ENCODE data around the gene RBBP8NL. TPM values are rescaled to one million over a fixed set of nuclear protein-coding genes. Genes with fewer than 3 reads are reported as not detected.

RBBP8NL gene
- total and polyA plus RNA-seq, 2 donors (not counting 3 experiments of a cell fraction or from before 2014, with no cell fraction given): not detected

DNA sequence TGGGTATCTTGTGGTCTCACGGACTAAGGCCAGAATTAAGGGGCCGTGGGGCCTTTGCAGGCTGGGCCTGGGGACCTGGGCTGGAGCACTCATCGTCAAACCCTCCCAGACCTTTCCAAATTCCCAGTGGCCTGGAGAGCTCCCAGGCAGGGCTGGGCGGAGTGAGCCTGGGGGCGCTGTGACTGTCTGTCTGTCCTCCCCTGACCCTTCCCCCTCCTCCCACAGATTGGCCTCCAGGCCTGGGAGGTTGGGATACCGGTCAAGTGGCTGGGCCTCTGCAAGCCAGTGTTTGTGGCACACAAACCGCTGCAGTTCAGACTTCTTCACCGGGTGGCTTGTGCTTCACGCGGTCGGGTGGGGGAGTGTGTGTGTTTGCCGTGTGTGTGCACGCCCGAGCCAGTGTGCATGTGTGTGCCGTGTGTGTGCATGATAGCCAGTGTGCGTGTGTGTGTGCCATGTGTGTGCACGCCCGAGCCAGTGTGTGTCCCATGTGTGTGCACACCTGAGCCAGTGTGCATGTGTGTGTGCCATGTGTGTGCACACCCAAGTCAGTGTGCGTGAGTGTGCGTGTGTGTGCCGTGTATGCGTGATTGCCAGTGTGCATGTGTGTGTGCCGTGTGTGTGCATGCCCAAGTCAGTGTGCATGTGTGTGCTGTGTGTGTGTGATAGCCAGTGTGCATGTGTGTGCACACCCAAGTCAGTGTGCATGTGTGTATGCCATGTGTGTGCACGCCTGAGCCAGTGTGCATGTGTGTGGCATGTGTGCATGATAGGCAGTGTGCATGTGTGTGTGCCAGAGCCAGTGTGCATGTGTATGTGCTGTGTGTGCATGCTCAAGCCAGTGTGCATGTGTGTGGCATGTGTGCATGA, 6.3 kb downstream of the RBBP8NL start:
- FAIRE-seq (no peak), DNase-seq (ENCODE audit: low read depth, low spot score) (no peak)
- Histone ChIP-seq H3K27ac (ENCODE audit: insufficient read depth, low read depth, low read length) (no peak overlapping the region), H3K36me3 (ENCODE audit: control insufficient read depth in 2 of 2, extremely low read depth in 1 of 2, insufficient read depth in 2 of 2, low read length in 2 of 2) (no peaks in the 10 kb centered on the region), H2AFZ (ENCODE audit: low read depth, low read length) (no peak overlapping the region), H3K4me3 (replicated peaks in 1 of 3; ENCODE audit: insufficient read depth in 1 of 3, low read depth in 1 of 3, low read length in 3 of 3) (no peak overlapping the region), H3K9me1 (replicated peaks; ENCODE audit: control insufficient read depth, extremely low read depth, insufficient read depth, low read length) (no peaks in the 10 kb centered on the region), H3K27me3 (ENCODE audit: control insufficient read depth in 2 of 2, insufficient read depth in 2 of 2, low read length in 2 of 2) (no peaks in the 10 kb centered on the region), H3K4me1 (ENCODE audit: control insufficient read depth, extremely low read depth, insufficient read depth, low read length) (no peaks in the 10 kb centered on the region), H3K79me2 (ENCODE audit: control insufficient read depth, insufficient read depth, low read length) (no peaks in the 10 kb centered on the region), H3K4me2 (ENCODE audit: insufficient read depth, low read length) (no peak overlapping the region), H3K9ac (replicated peaks; ENCODE audit: extremely low read depth, insufficient read depth, low read length) (no peak overlapping the region), H3K9me3 (replicated peaks; ENCODE audit: control insufficient read depth, insufficient read depth, low read length) (no peaks in the 10 kb centered on the region), H4K20me1 (replicated peaks; ENCODE audit: control insufficient read depth, extremely low read depth, insufficient read depth, low read length) (no peaks in the 10 kb centered on the region)
- ChIA-PET POLR2A (no interaction called here), CTCF (no interaction called here)
- TF ChIP-seq POLR2AphosphoS5 (IDR thresholded peaks at IDR 0.05; ENCODE audit: insufficient read depth, low read depth, low read length) (no peak), FOS (IDR thresholded peaks at IDR 0.05; ENCODE audit: borderline replicate concordance, insufficient read depth, low read length) (no peak), GATA2 (IDR thresholded peaks at IDR 0.05; ENCODE audit: insufficient read depth, insufficient read length, low read depth, low read length) (no peak), EZH2 (IDR thresholded peaks at IDR 0.05; ENCODE audit: borderline replicate concordance, low read depth, low read length, severe bottlenecking) (no peak), MYC (IDR thresholded peaks at IDR 0.05; ENCODE audit: low read depth, low read length) (no peak), POLR2A (IDR thresholded peaks at IDR 0.05; ENCODE audit: low read depth, low read length) (no peak), JUN (IDR thresholded peaks at IDR 0.05; ENCODE audit: borderline replicate concordance, insufficient read depth, insufficient read length, low read depth) (no peak)
- TF ChIP-seq, protein P1, sequence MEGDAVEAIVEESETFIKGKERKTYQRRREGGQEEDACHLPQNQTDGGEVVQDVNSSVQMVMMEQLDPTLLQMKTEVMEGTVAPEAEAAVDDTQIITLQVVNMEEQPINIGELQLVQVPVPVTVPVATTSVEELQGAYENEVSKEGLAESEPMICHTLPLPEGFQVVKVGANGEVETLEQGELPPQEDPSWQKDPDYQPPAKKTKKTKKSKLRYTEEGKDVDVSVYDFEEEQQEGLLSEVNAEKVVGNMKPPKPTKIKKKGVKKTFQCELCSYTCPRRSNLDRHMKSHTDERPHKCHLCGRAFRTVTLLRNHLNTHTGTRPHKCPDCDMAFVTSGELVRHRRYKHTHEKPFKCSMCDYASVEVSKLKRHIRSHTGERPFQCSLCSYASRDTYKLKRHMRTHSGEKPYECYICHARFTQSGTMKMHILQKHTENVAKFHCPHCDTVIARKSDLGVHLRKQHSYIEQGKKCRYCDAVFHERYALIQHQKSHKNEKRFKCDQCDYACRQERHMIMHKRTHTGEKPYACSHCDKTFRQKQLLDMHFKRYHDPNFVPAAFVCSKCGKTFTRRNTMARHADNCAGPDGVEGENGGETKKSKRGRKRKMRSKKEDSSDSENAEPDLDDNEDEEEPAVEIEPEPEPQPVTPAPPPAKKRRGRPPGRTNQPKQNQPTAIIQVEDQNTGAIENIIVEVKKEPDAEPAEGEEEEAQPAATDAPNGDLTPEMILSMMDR (IDR thresholded peaks at IDR 0.05; ENCODE audit: extremely low read depth in 1 of 2, insufficient read depth in 1 of 2, low read depth in 1 of 2, low read length in 2 of 2): no peak
- TF ChIP-seq, protein P2, sequence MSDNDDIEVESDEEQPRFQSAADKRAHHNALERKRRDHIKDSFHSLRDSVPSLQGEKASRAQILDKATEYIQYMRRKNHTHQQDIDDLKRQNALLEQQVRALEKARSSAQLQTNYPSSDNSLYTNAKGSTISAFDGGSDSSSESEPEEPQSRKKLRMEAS (IDR thresholded peaks at IDR 0.05; ENCODE audit: insufficient read depth, insufficient read length): no peak
- dilution Hi-C loops (cut with MboI; ENCODE audit: extremely low pct_ligation_motif_present, low sequenced_read_pairs): no loop called here
- no TSS peak for BruUV-seq (replicated peaks)
- intact Hi-C loops (cut with micrococcal nuclease): no loop called here
